NCI-H510A (cell line): ENCODE measurements around the gene NTM.

ENCODE experiments used
- DNase-seq: peaks from one replicate; lab custom pipeline; 2025; lab: John Stamatoyannopoulos, UW

Gene NTM

GRCh38 chr11:131499199-131499598 is 128.8 kb downstream of the NTM start:
- DNase-seq: no peak

DNA sequence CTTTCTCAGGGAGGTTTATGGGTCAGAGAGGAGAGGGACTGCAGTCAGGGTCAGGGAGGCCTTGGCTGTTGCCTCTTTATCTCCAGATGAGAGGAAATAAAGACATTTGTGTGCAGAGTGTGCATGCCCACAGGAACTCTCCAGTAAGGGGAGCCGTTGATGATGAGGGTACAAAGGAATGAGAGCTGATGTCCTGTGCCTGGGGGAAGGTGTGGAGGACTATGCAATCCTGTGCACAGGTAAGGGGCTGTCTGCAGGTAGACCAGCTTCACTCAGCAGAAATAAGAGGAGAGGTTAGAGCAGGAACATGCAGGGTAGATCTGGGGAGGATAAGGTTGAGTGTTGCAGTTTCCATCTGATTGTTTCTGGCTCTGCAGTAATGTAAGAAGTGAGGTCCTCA is 132.6 kb downstream of the NTM start:
- no peak for DNase-seq

- DNase-seq: no peak
These were observed 134.0 kb downstream of the NTM start for GRCh38 chr11:131504199-131504949.

DNA sequence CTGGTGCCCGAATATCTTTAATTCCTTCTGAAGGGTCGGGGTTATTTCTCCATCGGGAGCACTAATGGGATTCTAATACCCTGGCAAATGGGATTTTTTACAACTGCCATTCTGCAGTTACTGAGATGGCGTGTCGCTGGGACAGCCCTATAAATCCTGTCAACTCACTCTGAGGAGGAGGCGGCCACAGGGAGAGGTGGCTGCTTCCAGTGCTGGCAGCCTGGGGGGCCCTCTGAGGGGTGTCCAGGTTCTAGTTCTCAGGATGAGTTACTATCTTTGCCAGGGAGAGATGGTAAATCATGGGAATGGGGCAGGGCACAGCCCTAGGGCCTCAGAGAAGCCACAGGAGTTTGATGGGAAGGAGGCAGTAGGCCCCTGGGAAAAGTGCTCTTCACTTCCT is 135.9 kb downstream of the NTM start:
- no peak for DNase-seq

DNA sequence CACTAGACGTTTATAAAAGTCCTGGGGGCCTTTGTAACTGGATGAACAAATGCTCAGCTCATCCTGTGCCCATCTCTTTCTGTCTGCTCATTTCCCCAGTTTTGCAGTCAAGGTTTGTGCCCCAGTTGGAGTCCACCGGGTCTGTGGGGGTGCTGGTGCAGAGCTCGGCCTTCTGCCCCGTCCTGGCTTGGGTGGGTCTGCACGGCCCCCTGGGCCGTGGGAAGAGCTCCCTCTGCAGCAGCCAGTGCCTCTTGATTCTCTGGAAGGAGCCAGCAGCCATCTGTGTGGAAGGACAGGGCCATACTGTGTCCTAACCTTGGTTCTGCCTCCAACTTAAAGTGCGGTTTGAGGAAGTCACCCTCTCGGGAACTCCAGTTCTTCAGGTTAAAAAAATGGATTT is 140.2 kb downstream of the NTM start:
- no peak for DNase-seq

DNA sequence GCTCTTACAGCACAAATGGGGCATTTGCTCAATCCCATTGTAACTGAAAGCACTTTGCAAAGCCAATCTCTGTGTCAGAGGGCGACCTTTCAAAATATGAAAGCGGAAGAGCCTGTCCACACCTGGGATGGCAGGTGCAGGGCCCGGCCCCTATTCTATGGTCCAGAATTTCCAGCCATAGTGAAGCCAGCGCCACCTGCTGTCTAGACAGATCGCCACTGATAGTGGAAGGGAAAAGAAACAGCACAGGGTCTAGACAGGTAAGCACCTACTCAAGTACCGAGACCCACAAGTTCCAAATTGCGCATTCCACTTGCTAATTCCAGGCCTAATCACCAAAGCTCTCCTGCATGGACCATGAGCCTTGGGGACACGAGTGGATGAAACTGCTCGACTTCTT is 141.4 kb downstream of the NTM start:
- DNase-seq: no peak

GRCh38 chr11:131512228-131512627 is 141.8 kb downstream of the NTM start:
- no peak for DNase-seq

DNA sequence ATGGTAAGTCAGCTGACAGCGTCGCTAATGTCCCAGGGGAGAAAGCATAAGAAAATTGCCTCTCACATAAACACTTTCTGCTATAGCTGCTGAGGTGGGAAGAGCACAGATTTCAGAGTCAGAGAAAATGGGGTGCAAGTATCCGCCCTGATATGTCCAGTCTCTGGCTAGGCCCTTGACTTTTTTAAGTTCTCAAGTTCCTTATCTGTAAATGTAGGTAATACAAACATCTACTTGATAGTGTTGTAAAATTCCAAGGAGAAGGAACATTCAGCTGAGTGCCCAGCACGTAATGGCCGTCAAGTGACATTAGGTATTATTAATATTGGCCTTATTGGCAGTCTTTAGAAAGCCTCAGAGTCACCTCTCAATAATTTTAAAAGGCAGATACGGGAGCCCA is 143.6 kb downstream of the NTM start:
- no peak for DNase-seq

DNA sequence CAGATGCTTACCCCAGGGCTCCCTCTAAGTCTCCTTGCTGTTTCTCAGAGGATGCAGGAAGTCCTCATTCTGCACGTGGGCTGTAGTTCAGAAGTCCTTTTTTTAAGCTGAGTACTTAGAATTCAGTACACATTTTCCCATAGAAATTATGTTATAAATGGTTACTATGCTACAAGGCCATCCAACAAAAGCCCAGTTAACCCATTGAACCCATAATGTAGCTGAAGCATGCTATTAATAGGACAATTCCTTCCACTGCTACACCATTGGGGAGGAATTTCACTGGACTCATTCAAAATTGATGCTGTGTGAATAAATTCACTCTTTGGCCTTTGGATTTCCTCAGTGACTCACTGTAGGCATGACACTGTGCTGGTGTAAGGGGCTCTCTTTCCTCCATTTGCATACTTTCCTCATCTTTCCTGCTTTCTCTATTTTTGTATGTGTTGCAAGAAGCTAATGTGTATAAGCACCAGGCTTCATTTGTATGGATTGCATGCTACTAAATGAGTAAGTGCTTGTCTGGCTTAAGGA is 148.0 kb downstream of the NTM start:
- DNase-seq: no peak

DNA sequence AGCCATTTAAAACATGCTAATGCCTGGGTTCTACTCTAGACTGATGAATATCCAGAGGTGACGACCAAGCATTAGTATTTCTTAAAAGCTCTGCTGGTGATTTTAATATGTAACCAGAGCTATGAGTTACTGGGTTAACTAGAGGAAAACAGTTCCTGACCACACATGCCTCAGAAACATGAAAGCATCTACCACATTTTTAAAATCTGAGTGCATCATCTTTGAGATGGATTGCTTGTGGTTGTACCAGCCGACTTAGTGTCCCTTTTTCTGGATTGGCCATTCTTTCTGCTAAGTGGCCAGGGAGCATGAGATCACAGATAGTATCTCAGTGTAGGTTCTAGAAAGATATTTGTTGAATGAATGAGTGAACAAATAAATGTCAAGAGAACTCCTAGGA is 152.4 kb downstream of the NTM start:
- DNase-seq: no peak

- DNase-seq: no peak
These were observed 160.0 kb downstream of the NTM start for GRCh38 chr11:131530407-131530806.

DNA sequence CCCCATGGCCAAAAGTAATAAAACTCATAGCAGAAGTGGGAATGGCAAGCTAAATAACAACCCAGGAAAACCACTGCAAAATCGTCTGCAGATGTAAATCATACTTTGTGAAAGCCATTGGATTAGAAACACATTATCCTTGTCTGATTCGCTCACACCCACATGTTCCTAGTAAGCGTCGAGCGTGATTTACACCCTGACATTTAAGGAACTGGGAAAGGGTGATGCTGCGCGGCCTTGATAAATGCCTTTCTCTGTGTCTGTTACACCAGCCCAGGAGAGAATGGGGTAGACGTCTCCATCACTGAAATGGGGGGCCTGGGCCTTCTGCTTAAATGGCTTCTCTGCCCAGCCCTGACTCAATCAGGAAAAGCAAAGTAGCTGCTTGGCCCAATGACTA is 162.7 kb downstream of the NTM start:
- no peak for DNase-seq

DNA sequence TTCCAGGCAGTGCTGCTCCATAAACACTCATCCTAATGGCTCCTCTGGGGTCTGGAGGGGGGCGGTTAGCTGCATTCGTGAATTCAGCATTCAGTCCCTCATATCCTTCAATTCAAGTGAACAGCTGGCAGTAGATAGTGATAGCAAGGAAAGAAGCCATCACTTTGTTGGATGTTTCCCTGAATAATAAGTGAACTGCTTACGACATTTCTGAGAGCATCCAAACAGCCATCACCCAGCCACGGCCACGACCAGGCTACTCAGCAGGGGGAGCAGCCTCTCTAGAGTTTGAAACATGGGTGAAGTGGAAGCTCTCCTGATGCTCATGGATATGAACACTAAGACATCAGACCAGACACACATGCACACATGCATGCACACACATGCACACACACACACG is 163.6 kb downstream of the NTM start:
- no peak for DNase-seq

- DNase-seq: no peak
These were observed 164.2 kb downstream of the NTM start for GRCh38 chr11:131534611-131535010.

GRCh38 chr11:131536159-131536558 is 165.7 kb downstream of the NTM start:
- DNase-seq: no peak

- DNase-seq: no peak
These were observed 166.8 kb downstream of the NTM start for GRCh38 chr11:131537196-131537595.

DNA sequence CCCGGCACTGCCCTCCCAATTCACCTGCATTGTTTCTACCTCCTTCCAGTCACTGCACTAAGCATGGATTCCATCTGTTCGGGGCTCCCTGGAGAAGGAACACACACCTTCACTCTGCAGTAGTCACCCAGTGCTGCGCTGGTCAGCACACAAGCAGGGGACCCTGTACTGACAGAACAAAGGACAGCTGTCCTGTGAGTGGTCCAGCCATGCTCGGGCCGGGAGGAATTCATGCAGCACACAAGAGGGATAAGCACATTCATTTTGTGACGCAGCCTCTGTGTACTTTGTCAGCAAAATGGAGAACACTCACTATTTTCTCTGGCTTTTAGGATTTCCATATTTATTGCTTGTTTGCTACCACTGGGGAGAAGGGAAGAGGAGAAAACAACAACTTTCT is 167.3 kb downstream of the NTM start:
- DNase-seq: no peak

- DNase-seq: no peak
These were observed 167.9 kb downstream of the NTM start for GRCh38 chr11:131538322-131538721.

DNA sequence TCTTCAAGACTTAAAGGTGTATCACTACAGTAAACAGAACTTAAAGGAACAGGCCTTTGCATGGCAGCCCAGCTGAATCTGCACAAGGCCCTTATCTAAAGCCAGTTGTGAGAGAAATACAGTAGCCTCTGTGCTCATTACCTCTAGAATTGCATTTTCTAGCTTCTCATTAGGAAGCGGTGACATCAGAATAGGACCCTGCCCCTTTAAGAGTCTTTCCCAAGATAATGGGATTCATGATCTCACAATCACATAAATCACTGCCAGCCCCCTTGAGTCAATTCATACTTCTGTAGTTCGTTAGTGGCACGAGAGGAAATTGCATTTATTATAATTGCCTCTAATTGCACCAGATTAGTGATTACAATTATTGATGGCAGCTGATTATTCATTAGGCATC is 170.3 kb downstream of the NTM start:
- no peak for DNase-seq

DNA sequence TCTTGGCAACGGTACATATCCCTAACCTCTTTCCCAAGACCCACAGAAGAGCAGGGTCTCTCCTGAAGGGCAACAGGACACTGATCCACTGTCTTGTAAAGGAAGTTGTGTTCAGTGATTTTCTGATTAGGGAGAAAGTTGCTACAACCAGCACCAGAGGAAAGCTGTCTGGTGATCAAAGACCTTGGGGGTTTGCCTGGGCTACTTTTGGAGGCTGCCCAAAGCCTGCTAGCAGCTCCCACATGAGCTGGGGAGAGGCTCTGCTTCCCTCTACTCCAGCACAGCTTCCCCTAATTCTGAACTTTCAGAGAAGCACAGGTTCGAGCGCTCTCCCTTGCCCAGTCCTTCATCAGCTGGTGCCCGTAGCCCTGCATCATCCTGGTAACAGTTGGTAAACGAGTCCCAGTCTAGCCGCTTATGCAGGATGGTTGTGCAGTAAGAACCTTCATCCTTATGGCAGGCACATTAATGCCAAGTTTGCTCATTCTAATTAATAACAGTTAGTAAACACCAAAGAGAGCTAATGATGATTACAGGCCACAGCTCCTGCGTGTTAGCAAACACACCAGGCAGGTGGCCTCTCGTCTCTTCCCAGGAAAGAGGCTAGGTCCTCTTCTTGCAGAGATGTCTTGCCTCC is 173.1 kb downstream of the NTM start:
- DNase-seq: no peak

DNA sequence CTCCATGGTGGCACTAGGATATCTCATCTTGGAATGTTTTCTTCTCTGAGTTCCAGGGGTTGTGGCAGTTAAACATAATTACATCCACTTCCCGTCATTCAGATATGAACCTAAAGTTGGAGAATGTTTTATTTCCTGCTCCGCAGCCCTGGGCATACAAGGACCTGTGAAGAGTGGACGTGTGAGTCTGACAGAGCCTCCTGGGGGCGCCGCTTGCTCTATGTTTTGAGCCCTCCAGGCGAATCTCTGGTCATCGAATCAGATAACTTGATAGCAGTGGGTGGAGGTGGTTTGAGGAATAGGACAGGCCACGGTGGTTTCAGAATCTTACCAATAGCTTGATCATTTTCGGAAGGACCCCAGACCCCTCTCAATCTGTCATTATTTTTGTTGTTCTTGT is 174.2 kb downstream of the NTM start:
- DNase-seq: no peak

- no peak for DNase-seq
These were observed 175.9 kb downstream of the NTM start for GRCh38 chr11:131546218-131546895.

DNA sequence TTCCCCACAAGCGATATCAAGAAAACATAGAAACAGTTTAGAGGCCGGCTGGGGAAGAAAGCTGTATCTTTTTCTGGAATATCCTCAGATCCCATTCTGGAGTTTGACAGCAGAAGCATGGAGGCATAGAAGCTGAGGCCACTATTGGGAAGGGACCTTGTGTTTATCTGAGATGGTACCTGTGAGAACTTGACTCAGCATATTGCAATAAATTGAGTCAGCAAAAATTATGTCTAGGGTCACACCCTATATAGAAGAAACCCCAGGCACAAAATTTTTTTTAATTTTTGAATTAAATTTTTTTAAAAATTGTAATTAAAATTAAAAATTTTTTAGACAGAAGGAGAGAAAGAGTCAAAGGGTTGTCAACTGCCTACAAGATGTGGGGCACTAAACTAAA is 178.7 kb downstream of the NTM start:
- no peak for DNase-seq
